ENCODE data around the gene DEGS2. TPM values are rescaled to one million over a fixed set of nuclear protein-coding genes. Genes with fewer than 3 reads are reported as not detected.

DEGS2 gene
- total RNA-seq, 1 donor from 2014 or later: not detected

- DNase-seq: no peak
- Histone ChIP-seq H3K27ac (replicated peaks) (no peak overlapping the region), H3K9me3 (replicated peaks) (no peaks in the 10 kb centered on the region), H3K4me1 (no peaks in the 10 kb centered on the region), H3K4me3 (no peak overlapping the region), H3K36me3 (no peaks in the 10 kb centered on the region), H3K27me3 (ENCODE audit: low read depth) (peaks cover 12% of the 10 kb centered on the region)
- TF ChIP-seq CTCF (IDR thresholded peaks at IDR 0.05; ENCODE audit: borderline replicate concordance): no peak
- intact Hi-C loops (cut with micrococcal nuclease): no loop called here
Observed at GRCh38 chr14:100178691-100179090, 19.2 kb upstream of the DEGS2 start.

- no peak for DNase-seq
- Histone ChIP-seq H3K36me3 (no peaks in the 10 kb centered on the region), H3K9me3 (replicated peaks) (no peaks in the 10 kb centered on the region), H3K27me3 (ENCODE audit: low read depth) (peaks cover 23% of the 10 kb centered on the region), H3K4me1 (no peaks in the 10 kb centered on the region), H3K4me3 (no peak overlapping the region), H3K27ac (replicated peaks) (no peak overlapping the region)
- no peak for TF ChIP-seq CTCF (IDR thresholded peaks at IDR 0.05; ENCODE audit: borderline replicate concordance)
- intact Hi-C loops (cut with micrococcal nuclease): no loop called here
Observed at GRCh38 chr14:100176811-100177327, 17.4 kb upstream of the DEGS2 start.

- Histone ChIP-seq H3K27ac (replicated peaks) (no peak overlapping the region), H3K9me3 (replicated peaks) (no peaks in the 10 kb centered on the region), H3K4me3 (no peak overlapping the region), H3K4me1 (no peaks in the 10 kb centered on the region), H3K36me3 (no peaks in the 10 kb centered on the region), H3K27me3 (ENCODE audit: low read depth) (peaks cover 31% of the 10 kb centered on the region)
- TF ChIP-seq CTCF (IDR thresholded peaks at IDR 0.05; ENCODE audit: borderline replicate concordance): no peak
- intact Hi-C loops (cut with micrococcal nuclease): no loop called here
- no peak for DNase-seq
Observed at GRCh38 chr14:100173353-100173752, 13.9 kb upstream of the DEGS2 start.

- H3K36me3 ChIP-seq: no peaks in the 10 kb centered on the region
- H3K4me1 ChIP-seq: no peaks in the 10 kb centered on the region
- no peak for DNase-seq
- no peaks in the 10 kb centered on the region for H3K9me3 ChIP-seq (replicated peaks)
- H3K27me3 ChIP-seq (ENCODE audit: low read depth): peaks cover 31% of the 10 kb centered on the region
- no peak for TF ChIP-seq CTCF (IDR thresholded peaks at IDR 0.05; ENCODE audit: borderline replicate concordance)
- no peak overlapping the region for H3K4me3 ChIP-seq
- H3K27ac ChIP-seq (replicated peaks): no peak overlapping the region
- intact Hi-C loops (cut with micrococcal nuclease): no loop called here
Observed at GRCh38 chr14:100172811-100173210, 13.4 kb upstream of the DEGS2 start.

- DNase-seq: no peak
- TF ChIP-seq CTCF (IDR thresholded peaks at IDR 0.05; ENCODE audit: borderline replicate concordance): no peak
- H3K27me3 ChIP-seq (ENCODE audit: low read depth): peaks cover 38% of the 10 kb centered on the region
- H3K9me3 ChIP-seq (replicated peaks): no peaks in the 10 kb centered on the region
- no peak overlapping the region for H3K4me3 ChIP-seq
- H3K27ac ChIP-seq (replicated peaks): no peak overlapping the region
- no peaks in the 10 kb centered on the region for H3K36me3 ChIP-seq
- H3K4me1 ChIP-seq: peaks cover 8% of the 10 kb centered on the region
- intact Hi-C loops (cut with micrococcal nuclease): no loop called here
Observed at GRCh38 chr14:100170880-100171279, 11.4 kb upstream of the DEGS2 start.
